Mucosa of rectum (tissue), 2 donors: Measurements from ENCODE around the gene DNAJB2.
"Not testable (repeated sequence)": the region's sequence is repeated elsewhere in the genome, so short reads cannot be mapped to it uniquely, and the experiment has no call there.

ENCODE experiments used
- H3K27ac ChIP-seq, 2 donors: one replicate each; pipeline ENCODE4 v1.7.0; 2013; ENCODE audit warnings: inconsistent platforms in 2 of 2, low read depth in 2 of 2, low read length in 2 of 2
- H3K27me3 ChIP-seq, 2 donors: one replicate each; pipeline ENCODE4 v1.7.0; 2013; ENCODE audit warnings: low read length in 2 of 2; ENCODE audit not compliant: control insufficient read depth in 2 of 2, insufficient read depth in 2 of 2
- H3K36me3 ChIP-seq, 2 donors: one replicate each; pipeline ENCODE4 v1.7.0; 2013; ENCODE audit warnings: low read length in 2 of 2; ENCODE audit not compliant: control insufficient read depth in 2 of 2, insufficient read depth in 2 of 2
- H3K4me1 ChIP-seq, 2 donors: one replicate each; pipeline ENCODE4 v1.7.0; 2013; ENCODE audit warnings: low read length in 2 of 2, mild to moderate bottlenecking in 1 of 2; ENCODE audit not compliant: control insufficient read depth in 2 of 2, insufficient read depth in 2 of 2
- H3K4me3 ChIP-seq, 2 donors: one replicate each; pipeline ENCODE4 v1.7.0; 2013; ENCODE audit warnings: low read length in 2 of 2
- H3K9ac ChIP-seq, 2 donors: one replicate each; pipeline ENCODE4 v1.7.0; 2013; ENCODE audit warnings: low read length in 2 of 2, low read depth in 1 of 2, mild to moderate bottlenecking in 1 of 2
- H3K9me3 ChIP-seq, 2 donors: one replicate each; pipeline ENCODE4 v1.7.0; 2013; ENCODE audit warnings: low read length in 2 of 2; ENCODE audit not compliant: control insufficient read depth in 2 of 2
- donor health status: healthy.
- donor health status: Normal muscosa, but diverticular disease.

The DNAJB2 gene

DNA sequence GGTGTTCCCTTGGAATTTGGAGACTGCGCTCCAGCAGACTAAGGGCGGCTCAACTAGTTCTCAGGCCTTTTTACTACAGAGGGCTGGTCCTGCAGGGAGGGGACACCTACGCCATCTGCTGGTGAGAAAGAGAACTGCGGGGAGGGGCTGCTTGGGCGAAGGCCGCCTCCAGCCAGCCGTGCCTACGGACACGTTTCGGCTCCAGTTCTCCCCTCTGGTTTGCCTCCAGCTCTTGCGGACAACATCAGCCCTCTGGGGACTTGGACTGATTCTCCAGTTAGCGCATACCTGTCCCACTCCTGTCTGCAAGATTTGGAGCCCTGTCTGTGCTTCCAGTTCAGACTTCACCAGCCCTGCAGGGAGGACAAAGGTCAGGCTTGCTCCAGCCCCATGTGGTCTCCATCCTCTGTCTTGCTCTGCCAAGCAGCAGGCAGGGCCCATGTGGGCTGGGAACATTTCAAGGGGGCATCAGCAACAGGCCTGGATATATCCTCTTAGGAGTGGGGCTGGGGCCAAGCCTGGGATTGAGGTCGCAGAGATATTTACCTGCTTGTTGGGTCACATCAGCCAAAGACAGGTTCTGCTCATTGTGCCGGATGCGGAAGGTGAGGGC is 19.7 kb downstream of the DNAJB2 start:
- Histone ChIP-seq H3K27ac (no peak overlapping the region), H3K4me1 (peaks cover 0 to 9% of the 10 kb centered on the region in 2 donors), H3K9me3 (no peaks in the 10 kb centered on the region), H3K36me3 (no peaks in the 10 kb centered on the region), H3K9ac (no peak overlapping the region), H3K27me3 (peaks cover 28 to 31% of the 10 kb centered on the region in 2 donors), H3K4me3 (peak overlapping the region; percentile 19 to 42)

DNA sequence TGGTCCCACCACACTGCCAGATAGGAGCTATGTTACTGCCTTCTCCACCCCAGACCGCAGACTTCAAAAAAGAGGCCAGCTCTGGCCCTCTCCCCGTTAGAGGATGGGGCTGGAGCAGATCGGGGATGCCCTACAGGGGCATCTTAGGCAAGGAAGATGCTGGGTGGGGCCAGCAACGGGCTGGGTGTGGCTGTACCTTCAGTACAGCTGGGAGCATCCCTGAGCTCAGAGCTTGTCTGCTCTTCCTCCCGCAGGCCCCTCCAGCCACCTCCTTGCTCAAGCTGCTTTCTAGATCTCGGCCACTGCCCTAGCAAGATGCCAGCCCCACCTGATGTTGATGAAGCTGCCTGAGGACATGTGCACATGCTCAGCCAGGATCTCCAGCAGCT is 20.2 kb downstream of the DNAJB2 start:
- H3K9ac ChIP-seq = no peak overlapping the region

DNA sequence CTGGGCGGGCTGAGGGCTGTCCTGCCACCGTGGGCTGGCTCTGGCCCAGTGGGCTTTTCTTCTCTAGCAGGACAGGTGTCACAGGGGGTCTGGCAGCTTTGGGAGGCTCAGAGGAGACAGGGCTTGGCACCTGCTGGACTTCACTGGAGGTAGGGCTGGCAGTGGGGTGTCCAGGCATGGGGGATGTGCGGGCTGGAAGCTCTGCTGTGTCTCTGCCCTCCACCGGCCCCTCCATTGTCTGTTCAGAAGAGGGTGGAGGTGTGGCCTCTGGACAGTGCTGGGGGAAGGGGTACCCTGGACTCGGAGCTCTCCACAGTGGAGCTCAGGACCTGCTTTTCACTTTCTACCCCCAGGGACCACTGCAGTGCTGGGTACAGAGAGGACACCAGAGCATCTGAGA is 20.9 kb downstream of the DNAJB2 start:
- peaks cover 28 to 32% of the 10 kb centered on the region in 2 donors for H3K27me3 ChIP-seq
- H3K36me3 ChIP-seq = no peaks in the 10 kb centered on the region
- no peak overlapping the region for H3K9ac ChIP-seq
- H3K4me1 ChIP-seq = peaks cover 0 to 4% of the 10 kb centered on the region in 2 donors
- H3K9me3 ChIP-seq = no peaks in the 10 kb centered on the region
- H3K4me3 ChIP-seq = no peak overlapping the region
- H3K27ac ChIP-seq = no peak overlapping the region

More for the DNA sequence above, 20.2 kb downstream of the DNAJB2 start:
- Histone ChIP-seq H3K4me1 (peaks cover 0 to 6% of the 10 kb centered on the region in 2 donors), H3K9me3 (no peaks in the 10 kb centered on the region), H3K4me3 (no peak overlapping the region), H3K27me3 (peaks cover 28 to 32% of the 10 kb centered on the region in 2 donors), H3K27ac (no peak overlapping the region), H3K36me3 (no peaks in the 10 kb centered on the region)

DNA sequence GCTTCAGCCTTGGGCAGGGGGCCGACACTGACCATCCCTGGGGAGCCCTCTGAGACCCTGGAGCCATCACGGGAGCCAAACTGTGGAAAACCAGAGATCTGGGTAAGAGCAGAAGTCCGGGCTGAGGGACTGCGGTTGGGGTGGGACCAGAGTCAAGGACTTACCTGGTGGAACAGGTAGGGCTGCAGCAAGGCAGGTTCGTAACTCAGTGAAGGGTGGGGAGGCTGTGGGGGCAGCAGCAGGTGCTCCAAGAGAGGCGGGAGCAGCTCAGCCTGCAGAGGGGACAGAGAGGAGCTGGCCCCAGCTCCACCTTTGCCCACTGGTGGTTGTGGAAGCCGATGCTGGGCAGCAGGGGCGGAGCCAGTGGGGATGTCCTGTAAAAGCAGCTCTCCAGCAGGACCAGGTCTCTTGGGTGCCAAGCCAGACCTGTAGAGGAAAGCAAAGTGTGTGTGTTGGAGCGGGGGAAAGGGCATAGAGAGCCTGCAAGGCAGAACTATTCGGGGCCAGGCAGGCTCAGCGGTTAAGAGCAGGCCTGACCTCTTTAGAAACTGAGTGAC is 23.3 kb downstream of the DNAJB2 start:
- H3K9ac ChIP-seq = no peak overlapping the region
- no peak overlapping the region for H3K27ac ChIP-seq
- H3K27me3 ChIP-seq = peaks cover 28 to 34% of the 10 kb centered on the region in 2 donors
- peaks cover 0 to 4% of the 10 kb centered on the region in 2 donors for H3K4me1 ChIP-seq
- H3K36me3 ChIP-seq = no peaks in the 10 kb centered on the region
- no peak overlapping the region for H3K4me3 ChIP-seq
- H3K9me3 ChIP-seq = no peaks in the 10 kb centered on the region

DNA sequence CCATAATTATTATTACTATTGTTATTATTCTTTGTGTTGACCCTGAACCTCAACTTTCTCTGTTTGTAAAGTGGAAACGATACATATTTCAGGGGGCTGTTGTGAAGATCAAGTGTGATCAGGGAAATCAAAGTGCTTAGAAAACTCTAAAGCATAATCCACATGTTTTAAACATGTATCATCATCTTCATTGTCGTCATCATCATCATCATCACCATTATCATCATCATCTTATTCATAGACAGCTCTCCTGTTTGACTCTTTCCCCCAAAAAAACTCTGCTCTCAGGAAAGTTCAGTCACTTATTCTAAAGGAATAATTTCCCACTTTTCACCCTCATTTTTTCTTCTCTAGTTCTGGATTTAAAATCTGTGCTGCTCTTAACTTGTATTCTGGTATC is 25.1 kb downstream of the DNAJB2 start:
- Histone ChIP-seq H3K9me3 (no peaks in the 10 kb centered on the region), H3K4me3 (no peak overlapping the region), H3K36me3 (no peaks in the 10 kb centered on the region), H3K9ac (no peak overlapping the region), H3K27me3 (peaks cover 34 to 38% of the 10 kb centered on the region in 2 donors), H3K27ac (no peak overlapping the region), H3K4me1 (no peaks in the 10 kb centered on the region)

DNA sequence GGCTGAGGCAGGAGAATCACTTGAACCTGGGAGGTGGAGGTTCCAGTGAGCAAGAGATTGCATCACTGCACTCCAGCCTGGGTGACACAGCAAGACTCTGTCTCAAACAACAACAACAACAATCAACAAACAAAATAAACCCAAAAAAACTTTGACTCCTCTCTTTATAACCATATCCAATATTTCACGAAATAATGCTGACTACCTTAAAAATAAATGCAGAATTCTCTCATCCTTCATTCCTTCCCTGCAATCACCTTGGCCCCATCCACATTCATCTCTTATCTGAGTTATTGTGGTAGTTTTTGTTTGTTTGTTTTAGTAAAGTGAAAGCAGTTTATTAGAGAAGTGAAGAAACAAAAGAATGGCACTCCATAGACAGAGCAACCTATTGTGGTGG is 26.9 kb downstream of the DNAJB2 start:
- H3K4me3 ChIP-seq = no peak overlapping the region
- no peaks in the 10 kb centered on the region for H3K36me3 ChIP-seq

DNA sequence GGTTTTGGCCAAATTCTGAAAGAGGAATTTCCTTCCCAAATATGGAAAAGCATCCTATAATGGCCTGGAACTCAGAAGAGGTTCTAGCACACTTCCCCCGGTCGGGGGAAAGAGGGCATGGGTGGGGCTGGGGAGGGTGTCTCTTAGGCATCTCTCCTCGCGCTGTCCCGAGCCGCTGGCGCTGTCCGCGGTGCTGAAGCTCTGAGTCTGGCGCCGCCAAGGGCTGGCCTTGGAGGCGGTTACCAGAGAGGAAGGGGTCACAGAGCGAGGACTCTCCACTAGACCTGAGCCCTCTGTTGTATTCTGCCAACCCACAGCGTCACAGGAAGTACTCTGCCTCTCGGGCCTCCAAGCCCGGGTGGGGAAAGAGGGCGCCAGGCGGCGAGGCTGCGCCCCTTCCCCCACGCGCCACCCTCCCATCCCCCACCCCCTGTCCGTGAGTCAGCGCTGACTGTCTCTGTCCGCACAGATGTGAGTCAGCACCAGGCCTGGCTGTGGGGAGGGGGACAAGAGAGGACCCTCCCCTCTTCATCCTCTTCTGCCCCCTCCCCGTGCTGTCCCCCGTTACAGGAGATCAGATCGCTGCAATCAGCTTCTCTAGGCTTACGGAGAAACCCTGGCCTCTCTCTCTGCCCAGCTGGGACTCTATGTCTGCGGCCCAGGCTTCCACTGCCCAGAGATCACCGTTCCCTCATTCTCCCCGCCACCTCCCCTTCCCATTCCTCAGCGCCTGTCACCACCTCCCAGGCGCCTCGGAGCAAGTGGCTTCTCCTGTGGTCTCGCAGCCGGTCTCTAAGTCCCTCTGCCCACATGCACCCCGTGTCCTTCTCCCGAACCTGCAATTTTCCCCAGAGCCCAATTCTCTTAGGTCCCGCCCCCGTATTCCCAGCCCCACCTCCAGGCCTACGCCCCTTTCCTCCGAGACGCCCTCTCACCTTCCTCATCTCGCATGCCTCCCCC is 29.3 kb downstream of the DNAJB2 start:
- Histone ChIP-seq H3K9me3 (no peaks in the 10 kb centered on the region), H3K27me3 (peaks cover 22 to 24% of the 10 kb centered on the region in 2 donors), H3K36me3 (no peaks in the 10 kb centered on the region), H3K27ac (no peak overlapping the region), H3K4me1 (no peaks in the 10 kb centered on the region), H3K9ac (no peak overlapping the region), H3K4me3 (no peak overlapping the region)

More for the DNA sequence above, 26.9 kb downstream of the DNAJB2 start:
- Histone ChIP-seq H3K27me3 (peaks cover 37 to 41% of the 10 kb centered on the region in 2 donors), H3K9me3 (no peaks in the 10 kb centered on the region), H3K27ac (no peak overlapping the region), H3K9ac (no peak overlapping the region), H3K4me1 (no peaks in the 10 kb centered on the region)

DNA sequence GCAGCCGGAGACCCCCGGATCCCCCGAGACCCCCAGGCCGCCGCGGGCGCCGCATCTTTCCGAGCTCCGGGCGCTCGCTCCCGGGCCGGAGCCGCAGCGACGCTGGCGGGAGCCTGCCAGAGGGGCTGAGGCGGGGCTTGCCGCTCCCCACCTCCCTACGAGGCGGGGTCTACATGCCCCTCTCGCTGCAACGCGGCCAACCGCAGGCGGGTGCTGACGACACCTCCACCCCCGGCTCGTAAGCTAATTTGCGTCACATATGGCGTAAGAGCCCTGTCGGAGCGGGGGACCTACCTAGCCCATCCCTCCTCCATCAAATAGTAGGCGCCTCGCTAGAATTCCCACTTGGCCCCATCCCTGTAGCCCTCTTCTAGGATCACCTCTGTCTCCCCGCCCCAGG is 30.1 kb downstream of the DNAJB2 start, which contains the start of gene PTPRN:
Gene PTPRN, minus strand, starts transcription at position 124 of the 400 bp plus-strand sequence. Its CDS starts 69 bp downstream, at position 55.
- H3K4me3 ChIP-seq = no peak within 1 kb of the TSS
- H3K27ac ChIP-seq = no peak within 1 kb of the TSS
- peaks cover 16 to 21% of the 10 kb centered on the region in 2 donors for H3K27me3 ChIP-seq
- H3K9me3 ChIP-seq = no peaks in the 10 kb centered on the region
- H3K36me3 ChIP-seq = no peaks in the 10 kb centered on the region
- H3K4me1 ChIP-seq = no peaks in the 10 kb centered on the region
- H3K9ac ChIP-seq = no peak within 1 kb of the TSS

DNA sequence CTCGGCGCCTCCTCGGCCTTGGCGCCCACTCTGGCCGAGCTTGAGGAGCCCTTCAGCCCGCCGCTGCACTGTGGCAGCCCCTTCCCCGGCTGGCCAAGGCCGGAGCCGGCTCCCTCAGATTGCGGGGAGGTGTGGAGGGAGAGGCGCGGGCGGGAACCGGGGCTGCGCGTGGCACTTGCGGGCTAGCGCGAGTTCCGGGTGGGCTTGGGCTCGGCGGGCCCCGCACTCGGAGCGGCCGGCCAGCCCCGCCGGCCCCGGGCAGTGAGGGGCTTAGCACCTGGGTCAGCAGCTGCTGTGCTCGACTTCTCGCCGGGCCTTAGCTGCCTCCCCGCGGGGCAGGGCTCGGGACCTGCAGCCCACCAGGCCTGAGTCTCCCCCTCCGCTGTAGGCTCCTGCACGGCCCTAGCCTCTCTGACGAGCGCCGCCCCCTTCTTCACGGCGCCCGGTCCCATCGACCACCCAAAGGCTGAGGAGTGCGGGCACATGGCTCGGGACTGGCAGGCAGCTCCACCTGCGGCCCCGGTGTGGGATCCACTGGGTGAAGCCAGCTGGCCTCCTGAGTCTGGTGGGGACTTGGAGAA is 33.6 kb downstream of the DNAJB2 start:
- not testable (repeated sequence) for H3K27ac ChIP-seq, H3K4me1 ChIP-seq, H3K4me3 ChIP-seq, H3K9me3 ChIP-seq, H3K9ac ChIP-seq, H3K36me3 ChIP-seq
- peaks cover 12 to 16% of the 10 kb centered on the region in 2 donors for H3K27me3 ChIP-seq
